OCI-LY1 (cell line): ENCODE data around the gene GRHL1.

Experiments
- H2AFZ ChIP-seq: fragments of 200-600 bp; sonication (generic), shearing (Covaris generic); 2 replicates; pipeline ENCODE4 v1.6.0; 2014; ENCODE audit warnings: antibody characterized with exemption, mild to moderate bottlenecking, low read length
- H3F3A ChIP-seq: fragments of 200-600 bp; sonication (generic), shearing (Covaris generic); 2 replicates; pipeline ENCODE4 v1.6.0; 2014; ENCODE audit warnings: mild to moderate bottlenecking, antibody characterized with exemption, low read length, moderate library complexity; ENCODE audit not compliant: insufficient read depth
- H3K27ac ChIP-seq: fragments of 200-600 bp; sonication (generic); 2 replicates; pipeline ENCODE4 v1.5.1; 2014; ENCODE audit warnings: low read length, mixed run types, mild to moderate bottlenecking, low read depth; ENCODE audit not compliant: poor library complexity, severe bottlenecking
- H3K27me3 ChIP-seq: fragments of 200-600 bp; sonication (generic); 2 replicates; pipeline ENCODE4 v1.6.0; 2014; ENCODE audit warnings: antibody characterized with exemption, mild to moderate bottlenecking, low read length, moderate library complexity; ENCODE audit not compliant: insufficient read depth
- H3K36me3 ChIP-seq: fragments of 200-600 bp; sonication (generic); 2 replicates; pipeline ENCODE4 v1.6.1; 2014; ENCODE audit warnings: mild to moderate bottlenecking, antibody characterized with exemption, low read length, moderate library complexity, mixed read lengths; ENCODE audit not compliant: insufficient read depth
- H3K4me1 ChIP-seq: fragments of 200-600 bp; sonication (generic); 2 replicates; pipeline ENCODE4 v1.5.1; 2014; ENCODE audit warnings: mild to moderate bottlenecking, low read length, moderate library complexity; ENCODE audit not compliant: insufficient read depth, severe bottlenecking
- H3K4me2 ChIP-seq: fragments of 200-600 bp; sonication (generic), shearing (Covaris generic); 2 replicates; pipeline ENCODE4 v1.6.1; 2014; ENCODE audit warnings: low read length
- H3K4me3 ChIP-seq: fragments of 200-600 bp; sonication (generic); 2 replicates; pipeline ENCODE4 v1.5.1; 2014; ENCODE audit warnings: low read length, low read depth, mild to moderate bottlenecking, mixed read lengths; ENCODE audit not compliant: poor library complexity, severe bottlenecking
- H3K79me2 ChIP-seq: fragments of 200-600 bp; shearing (Covaris generic); 2 replicates; pipeline ENCODE4 v1.6.1; 2016; ENCODE audit warnings: mixed run types, low read length, mixed read lengths; ENCODE audit not compliant: insufficient read depth
- H3K9ac ChIP-seq: fragments of 200-600 bp; sonication (generic), shearing (Covaris generic); 2 replicates; pipeline ENCODE4 v1.6.1; 2014; ENCODE audit warnings: mild to moderate bottlenecking, low read length, mixed read lengths
- H3K9me2 ChIP-seq: fragments of 200-600 bp; sonication (generic), shearing (Covaris generic); 2 replicates; pipeline ENCODE4 v1.6.1; 2014; ENCODE audit warnings: low read depth, mild to moderate bottlenecking, low read length, mixed read lengths
- H3K9me3 ChIP-seq: fragments of 200-600 bp; shearing (Covaris generic); 2 replicates; pipeline ENCODE4 v1.6.1; 2014; ENCODE audit warnings: low read length, mixed read lengths
- H4K20me1 ChIP-seq: fragments of 200-600 bp; sonication (generic), shearing (Covaris generic); 2 replicates; pipeline ENCODE4 v1.6.0; 2016; ENCODE audit warnings: mild to moderate bottlenecking, low read length; ENCODE audit not compliant: insufficient read depth
- CTCF ChIP-seq: fragments of 200-600 bp; sonication (generic), shearing (Covaris generic); IDR thresholded peaks from 2 replicates; pipeline ENCODE4 v1.5.1; 2017; ENCODE audit warnings: mild to moderate bottlenecking, antibody characterized with exemption, low read length, moderate library complexity, mixed read lengths
- EZH2 ChIP-seq: fragments of 200-600 bp; sonication (generic), shearing (Covaris generic); IDR thresholded peaks from 2 replicates; pipeline ENCODE4 v1.8.0; 2017; ENCODE audit warnings: borderline replicate concordance, mixed run types, mild to moderate bottlenecking, antibody characterized with exemption, low read length, moderate library complexity, mixed read lengths

GRHL1 gene

GRCh38 chr2:9971105-9971818 is 19.8 kb downstream of the GRHL1 start:
- Histone ChIP-seq H3K36me3 (peaks cover 12% of the 10 kb centered on the region; the same call in 1 of the 2 replicates), H3K9me2 (no peaks in the 10 kb centered on the region), H3K79me2 (no peaks in the 10 kb centered on the region), H4K20me1 (no peaks in the 10 kb centered on the region), H3K9ac (no peak overlapping the region), H3K4me1 (peaks cover 24% of the 10 kb centered on the region), H3K4me3 (no peak overlapping the region), H3F3A (peaks cover 8% of the 10 kb centered on the region; the same call in 1 of the 2 replicates), H3K4me2 (no peak overlapping the region), H3K27ac (no peak overlapping the region), H3K9me3 (no peaks in the 10 kb centered on the region), H3K27me3 (no peaks in the 10 kb centered on the region), H2AFZ (no peak overlapping the region)
- TF ChIP-seq EZH2 (no peak), CTCF (no peak)

- Histone ChIP-seq H3K79me2 (no peaks in the 10 kb centered on the region), H3K4me2 (no peak overlapping the region), H4K20me1 (no peaks in the 10 kb centered on the region), H3K4me1 (peaks cover 17% of the 10 kb centered on the region), H3K27ac (no peak overlapping the region), H3K27me3 (no peaks in the 10 kb centered on the region), H3F3A (0 out of 2 replicates have a peak, but pooled peaks cover 2% of the 10 kb centered on the region), H3K9ac (no peak overlapping the region), H2AFZ (no peak overlapping the region), H3K4me3 (no peak overlapping the region), H3K36me3 (peaks cover 11% of the 10 kb centered on the region; the same call in 1 of the 2 replicates), H3K9me3 (no peaks in the 10 kb centered on the region), H3K9me2 (no peaks in the 10 kb centered on the region)
- TF ChIP-seq EZH2 (no peak), CTCF (no peak)
Measured at GRCh38 chr2:9971890-9972289, 20.4 kb downstream of the GRHL1 start.

- TF ChIP-seq CTCF: no peak
- TF ChIP-seq EZH2: no peak
- no peak overlapping the region for H3K4me3 ChIP-seq
- H3K9me3 ChIP-seq: no peaks in the 10 kb centered on the region
- peaks cover 8% of the 10 kb centered on the region for H3K4me1 ChIP-seq
- H4K20me1 ChIP-seq: no peaks in the 10 kb centered on the region
- peaks cover 9% of the 10 kb centered on the region; the same call in 1 of the 2 replicates for H3K36me3 ChIP-seq
- no peaks in the 10 kb centered on the region for H3F3A ChIP-seq
- no peaks in the 10 kb centered on the region for H3K9me2 ChIP-seq
- no peak overlapping the region for H3K4me2 ChIP-seq
- no peaks in the 10 kb centered on the region for H3K79me2 ChIP-seq
- no peak overlapping the region for H2AFZ ChIP-seq
- H3K27ac ChIP-seq: no peak overlapping the region
- no peak overlapping the region for H3K9ac ChIP-seq
- no peaks in the 10 kb centered on the region for H3K27me3 ChIP-seq
Measured at GRCh38 chr2:9972621-9973479, 21.4 kb downstream of the GRHL1 start.
